ENCODE results near the gene DHX34. TPM values are rescaled to one million over a fixed set of nuclear protein-coding genes. Genes with fewer than 3 reads are reported as not detected.
A peak's percentile ranks its signal among the peaks of the same experiment; 100 is the strongest.

Gene DHX34
- total RNA-seq, 1 experiment from 2014 or later = 38.2 TPM

DNA sequence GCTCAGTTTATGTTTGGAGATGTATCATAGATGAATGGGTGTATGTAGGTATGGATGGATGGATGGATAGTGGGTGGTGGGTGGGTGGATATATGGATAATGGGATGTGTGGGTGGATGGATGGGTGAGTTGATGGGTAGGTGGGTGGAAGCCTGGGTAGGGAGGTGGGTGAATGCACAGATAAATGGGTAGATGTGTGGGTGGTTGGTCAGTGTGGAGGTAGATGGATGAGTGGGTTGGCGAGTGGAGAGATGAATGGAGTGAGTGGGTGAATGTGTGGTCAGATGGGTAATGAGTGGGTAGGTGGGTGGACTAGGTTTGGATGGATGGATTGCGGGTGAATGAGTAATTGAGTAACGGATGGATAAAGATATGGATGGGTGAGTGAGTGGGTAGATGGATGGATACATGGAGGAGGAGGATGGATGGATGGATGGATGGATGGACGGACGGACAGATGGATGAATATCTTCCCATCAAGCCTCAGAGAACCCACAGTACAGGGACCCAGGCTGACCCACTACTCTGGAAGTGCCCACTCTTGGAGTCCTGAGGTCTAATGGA is 56.8 kb downstream of the DHX34 start:
- peak overlapping the region in 1 of 2 experiments; percentile 81; a peak in 4 of 5 replicates for H3K4me3 Mint-ChIP-seq
- no peak overlapping the region for H4K8ac ChIP-seq (replicated peaks; ENCODE audit: insufficient read length, low read depth, low read length)

More for the DNA sequence above, 56.8 kb downstream of the DHX34 start:
- Histone ChIP-seq H3K4ac (ENCODE audit: low read depth, low read length) (no peak overlapping the region), H3K27me3 (ENCODE audit: insufficient read depth, low read length) (no peaks in the 10 kb centered on the region), H3T11ph (ENCODE audit: low read length) (no peak overlapping the region), H2BK15ac (ENCODE audit: low read depth, low read length) (no peak overlapping the region), H4K5ac (ENCODE audit: insufficient read length, low read depth, low read length) (no peak overlapping the region), H2BK5ac (ENCODE audit: insufficient read length, low read length) (no peak overlapping the region), H3K14ac (ENCODE audit: insufficient read depth, low read length) (no peak overlapping the region), H3K4me1 (ENCODE audit: insufficient read depth, low read length) (no peaks in the 10 kb centered on the region; the same call in 1 of the 2 replicates), H4K20me1 (ENCODE audit: control insufficient read depth, insufficient read depth, insufficient read length) (no peaks in the 10 kb centered on the region), H3K18ac (ENCODE audit: insufficient read length, low read depth, low read length) (no peak overlapping the region), H2BK120ac (ENCODE audit: low read depth, low read length, poor library complexity, severe bottlenecking) (no peak overlapping the region), H2AK5ac (ENCODE audit: insufficient read length, low read length) (no peak overlapping the region), H3K23ac (ENCODE audit: insufficient read length, low read depth, low read length) (no peak overlapping the region), H3K79me1 (ENCODE audit: insufficient read depth, low read depth, low read length, poor library complexity, severe bottlenecking) (no peaks in the 10 kb centered on the region), H3K56ac (ENCODE audit: insufficient read length, low read depth, low read length) (no peak overlapping the region), H2AFZ (ENCODE audit: low read length) (no peak overlapping the region), H3K9ac (ENCODE audit: extremely low read depth, insufficient read length, low read length) (no peak overlapping the region), H3K9me3 (ENCODE audit: control insufficient read depth, low read depth, low read length) (no peaks in the 10 kb centered on the region), H2BK20ac (ENCODE audit: low read depth, low read length, poor library complexity, severe bottlenecking) (no peak overlapping the region), H3K79me2 (ENCODE audit: insufficient read depth, low read length) (no peaks in the 10 kb centered on the region), H4K91ac (ENCODE audit: insufficient read length, low read depth, low read length) (no peak overlapping the region), H3K27ac (ENCODE audit: insufficient read length, low read depth, low read length) (no peak overlapping the region), H3K23me2 (ENCODE audit: insufficient read length, low read depth, low read length, poor library complexity, severe bottlenecking) (peaks cover 4% of the 10 kb centered on the region), H2BK12ac (ENCODE audit: insufficient read length, low read depth, low read length) (no peak overlapping the region), H3K4me2 (ENCODE audit: insufficient read depth, insufficient read length, low read length) (no peak overlapping the region)
- 100% methylated on average over 3 of the region's 5 CpGs for WGBS (ENCODE audit: extremely low coverage, insufficient read length, low lambda C conversion rate)
- Mint-ChIP-seq H3K9me3 (no peaks in the 10 kb centered on the region; a peak in 2 of 5 replicates), H3K36me3 (ENCODE audit: insufficient read depth in 1 of 3, low read depth in 3 of 3) (peaks cover 5 to 17% (median 7%) of the 10 kb centered on the region in 3 experiments; a peak in 6 of 7 replicates), H3K27ac (no peak overlapping the region), H3K27me3 (ENCODE audit: low read depth) (peaks cover 5% of the 10 kb centered on the region), H3K4me1 (peaks cover 6 to 12% of the 10 kb centered on the region in 2 experiments)
- no peak for DNase-seq
- TF ChIP-seq, protein P1, sequence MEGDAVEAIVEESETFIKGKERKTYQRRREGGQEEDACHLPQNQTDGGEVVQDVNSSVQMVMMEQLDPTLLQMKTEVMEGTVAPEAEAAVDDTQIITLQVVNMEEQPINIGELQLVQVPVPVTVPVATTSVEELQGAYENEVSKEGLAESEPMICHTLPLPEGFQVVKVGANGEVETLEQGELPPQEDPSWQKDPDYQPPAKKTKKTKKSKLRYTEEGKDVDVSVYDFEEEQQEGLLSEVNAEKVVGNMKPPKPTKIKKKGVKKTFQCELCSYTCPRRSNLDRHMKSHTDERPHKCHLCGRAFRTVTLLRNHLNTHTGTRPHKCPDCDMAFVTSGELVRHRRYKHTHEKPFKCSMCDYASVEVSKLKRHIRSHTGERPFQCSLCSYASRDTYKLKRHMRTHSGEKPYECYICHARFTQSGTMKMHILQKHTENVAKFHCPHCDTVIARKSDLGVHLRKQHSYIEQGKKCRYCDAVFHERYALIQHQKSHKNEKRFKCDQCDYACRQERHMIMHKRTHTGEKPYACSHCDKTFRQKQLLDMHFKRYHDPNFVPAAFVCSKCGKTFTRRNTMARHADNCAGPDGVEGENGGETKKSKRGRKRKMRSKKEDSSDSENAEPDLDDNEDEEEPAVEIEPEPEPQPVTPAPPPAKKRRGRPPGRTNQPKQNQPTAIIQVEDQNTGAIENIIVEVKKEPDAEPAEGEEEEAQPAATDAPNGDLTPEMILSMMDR (conservative IDR thresholded peaks at IDR 0.05) = no peak
